ENCODE results near the gene ASPRV1.

ASPRV1 gene

GRCh38 chr2:69937968-69938367 is 23.5 kb downstream of the ASPRV1 start:
- no peak for DNase-seq

- DNase-seq: no peak
These were observed 24.5 kb downstream of the ASPRV1 start for GRCh38 chr2:69936906-69937305.

DNA sequence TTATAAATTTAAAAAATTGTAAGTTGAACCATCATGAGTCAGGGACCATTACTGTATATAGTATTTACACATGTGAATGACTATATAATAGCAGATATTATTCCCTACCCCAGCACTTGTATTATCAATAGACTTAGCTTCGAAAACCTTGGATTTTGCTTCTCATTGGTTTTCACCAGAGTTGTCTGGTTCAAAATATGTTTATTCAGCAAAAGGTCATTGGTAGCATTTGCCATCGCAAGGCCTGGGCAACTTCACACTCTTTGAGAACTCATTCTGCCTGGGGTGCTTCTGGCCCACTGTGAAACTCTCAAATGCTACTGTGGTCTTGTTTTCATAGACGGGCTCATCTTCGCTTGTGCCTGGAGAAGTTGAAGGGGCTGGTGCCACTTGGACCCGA is 26.4 kb downstream of the ASPRV1 start:
- DNase-seq: no peak

- DNase-seq: no peak
These were observed 26.9 kb downstream of the ASPRV1 start for GRCh38 chr2:69934614-69934908.

- DNase-seq: no peak
These were observed 27.4 kb downstream of the ASPRV1 start for GRCh38 chr2:69933839-69934613.

DNA sequence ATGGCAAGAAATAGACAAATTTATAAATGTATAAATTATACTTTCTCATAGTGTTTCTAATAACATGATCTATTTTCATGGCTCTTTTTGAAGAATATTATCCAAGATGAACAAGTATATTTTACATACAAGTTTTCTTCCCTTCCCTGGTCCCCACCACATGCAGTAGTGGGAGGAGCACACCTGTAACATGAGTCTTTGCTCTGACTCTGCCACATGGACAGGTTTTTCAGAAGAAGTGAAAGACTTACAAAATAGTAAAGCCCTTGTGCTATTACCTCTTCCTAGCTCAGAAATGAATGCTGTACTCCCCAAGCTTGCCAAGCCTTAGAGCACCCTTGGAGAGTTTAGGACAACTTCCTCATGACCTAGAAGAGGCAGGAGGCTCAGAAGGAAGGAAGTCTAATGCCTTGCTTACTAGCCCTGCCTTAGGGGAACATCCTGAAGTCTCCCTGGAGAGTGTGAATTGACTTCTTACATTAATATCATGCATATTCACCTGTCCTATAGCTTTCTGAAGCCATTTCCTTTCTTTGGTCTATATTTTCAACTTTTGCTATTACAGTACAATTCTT is 28.1 kb downstream of the ASPRV1 start:
- DNase-seq: no peak

GRCh38 chr2:69932596-69932922 is 28.9 kb downstream of the ASPRV1 start:
- DNase-seq: no peak

DNA sequence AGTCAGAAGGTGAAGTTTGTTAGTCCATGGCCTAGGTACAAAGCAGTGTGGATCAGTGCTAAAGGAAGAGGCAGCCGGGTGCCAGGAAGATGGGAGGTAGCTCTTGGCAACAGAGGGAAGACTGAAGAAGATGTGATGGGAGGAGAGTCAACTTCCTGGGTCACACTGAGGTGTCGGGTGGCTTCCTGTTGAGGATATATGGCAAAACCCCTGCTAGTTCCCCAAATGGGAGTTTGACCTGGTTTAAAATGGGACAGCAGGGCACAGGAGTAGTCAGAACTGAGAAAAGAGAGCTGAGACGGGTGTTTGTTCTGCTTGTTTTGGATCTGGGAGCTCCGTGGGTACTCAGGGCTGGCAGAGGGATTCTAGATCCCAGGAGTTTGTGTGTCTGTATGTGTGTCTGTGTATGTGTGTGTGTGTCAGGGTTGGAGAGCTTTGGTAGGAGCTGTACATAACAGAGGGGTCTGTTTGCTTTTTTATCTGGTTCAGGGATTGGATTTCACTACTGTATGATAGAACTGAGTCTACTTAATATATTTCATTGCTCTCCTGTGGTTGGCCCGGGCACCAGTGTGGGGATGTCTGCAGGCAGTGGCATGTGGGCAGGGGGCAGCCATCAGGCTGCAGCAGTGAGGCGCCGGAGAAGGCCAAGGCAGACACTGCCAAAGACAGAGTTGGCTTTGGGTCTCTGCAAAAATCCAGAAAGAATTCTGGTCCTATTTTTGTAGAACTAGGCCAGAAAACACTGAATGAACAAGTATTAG is 29.4 kb downstream of the ASPRV1 start:
- DNase-seq: no peak

GRCh38 chr2:69926849-69927515 is 34.4 kb downstream of the ASPRV1 start:
- no peak for DNase-seq

GRCh38 chr2:69923116-69923515 is 38.3 kb downstream of the ASPRV1 start:
- no peak for DNase-seq

DNA sequence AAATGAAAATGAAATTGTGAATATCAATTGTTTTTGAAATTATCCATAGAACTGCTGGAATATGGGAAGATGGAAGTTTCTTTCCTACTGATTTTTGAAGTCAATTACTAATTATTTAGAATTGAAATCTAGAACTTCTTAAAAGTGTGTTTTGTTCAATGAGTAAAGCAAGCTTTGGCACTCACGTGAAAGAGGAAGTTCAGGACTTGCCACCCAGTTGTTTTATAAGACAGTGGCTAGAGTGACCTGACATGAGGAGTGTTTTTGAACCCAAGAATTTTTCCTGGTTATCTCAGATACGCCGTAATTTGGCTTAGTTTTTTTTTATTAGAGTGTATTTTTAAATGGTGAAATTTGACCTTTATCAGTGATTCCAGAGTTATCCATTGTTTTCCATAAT is 43.0 kb downstream of the ASPRV1 start:
- DNase-seq: no peak

DNA sequence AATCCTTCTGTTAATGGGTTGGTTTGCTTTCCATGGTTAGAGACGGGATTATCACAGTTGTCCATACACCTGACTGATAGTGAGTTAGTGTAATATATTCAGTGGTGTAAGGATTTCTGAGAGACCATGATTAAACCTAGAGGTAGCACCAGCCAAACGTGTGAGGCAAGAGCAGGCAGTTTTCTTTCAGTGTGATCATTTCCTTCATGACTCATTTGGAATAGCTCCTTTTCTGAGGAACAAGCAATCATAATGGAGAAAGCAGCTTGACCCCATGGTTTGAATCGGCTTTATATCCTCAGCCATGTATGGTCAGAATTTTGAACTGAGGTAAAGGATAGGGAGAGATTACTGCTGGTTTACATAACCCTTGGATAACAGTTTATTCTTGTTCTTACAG is 43.6 kb downstream of the ASPRV1 start:
- DNase-seq: no peak

DNA sequence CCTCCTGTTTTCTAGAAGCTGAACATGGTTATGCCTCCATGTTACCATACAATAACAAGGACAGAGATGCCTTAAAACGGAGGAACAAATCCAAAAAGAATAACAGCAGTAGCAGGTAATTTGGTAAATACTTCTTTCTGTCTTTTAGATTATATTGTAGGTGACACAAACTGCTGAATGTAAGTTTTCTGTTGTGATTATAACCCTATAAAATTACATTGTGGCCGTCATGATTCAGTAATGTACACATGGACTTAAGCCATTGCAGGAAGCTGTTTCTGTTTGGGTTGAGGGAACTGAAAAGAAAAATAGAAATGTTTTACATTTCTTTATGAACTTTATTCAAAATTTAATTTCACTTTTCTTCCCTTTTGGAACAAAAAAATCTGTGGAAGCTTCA is 45.3 kb downstream of the ASPRV1 start:
- DNase-seq: no peak

DNA sequence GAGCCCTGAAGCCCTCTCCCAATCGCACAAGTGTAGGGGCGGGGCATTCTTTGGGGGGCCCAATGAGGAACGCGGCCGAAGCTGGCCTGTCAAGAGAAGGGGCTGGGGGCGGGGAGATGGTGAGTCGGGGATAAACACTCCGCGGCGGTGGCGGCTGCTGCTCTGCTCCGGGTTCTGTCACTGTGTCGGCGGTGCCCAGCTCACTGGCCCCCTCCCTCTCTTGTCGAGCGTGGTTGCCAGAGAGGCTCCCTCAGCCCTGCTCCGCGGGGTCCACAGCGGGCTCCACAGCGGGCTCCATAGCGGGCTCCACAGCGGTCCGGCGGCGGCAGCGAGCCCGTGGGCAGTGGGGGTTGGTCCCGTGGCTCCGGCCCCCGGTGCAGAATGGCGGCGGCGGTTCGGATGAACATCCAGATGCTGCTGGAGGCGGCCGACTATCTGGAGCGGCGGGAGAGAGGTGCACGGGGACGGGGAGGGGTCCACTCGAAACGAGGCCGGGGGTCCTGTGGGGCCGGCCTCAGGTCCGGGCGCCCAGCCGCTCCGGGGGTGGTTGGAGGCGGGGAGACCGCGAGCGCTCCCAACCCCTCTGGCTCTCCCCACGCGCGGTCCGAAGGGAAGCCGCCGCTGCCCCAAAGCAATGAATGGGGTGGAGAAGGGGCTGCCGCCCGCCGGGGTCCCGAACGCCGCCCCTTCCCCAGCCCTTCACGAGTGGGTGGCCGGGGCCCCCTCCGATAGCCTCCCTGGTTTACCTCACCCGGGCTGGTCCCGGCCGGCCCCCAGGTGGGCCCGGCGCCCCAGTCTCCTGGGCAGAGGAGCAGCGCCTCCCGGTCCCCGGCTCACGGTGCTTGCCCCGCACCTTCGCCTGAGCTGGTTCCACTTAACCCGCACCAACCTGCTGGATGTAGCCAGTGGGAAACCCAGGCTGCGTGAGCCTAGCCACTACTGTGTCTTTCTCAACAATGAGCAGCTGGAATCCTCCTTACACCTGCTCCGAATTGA is 46.2 kb downstream of the ASPRV1 start, which contains the start of gene MXD1:
Gene MXD1 (plus strand): TSS at position 160 of the 996 bp plus-strand sequence. CDS start 222 bp downstream, at position 382.
- no peak for DNase-seq

GRCh38 chr2:69914164-69914949 is 47.1 kb downstream of the ASPRV1 start:
- peak; percentile 100 for DNase-seq

GRCh38 chr2:69911985-69912563 is 49.4 kb downstream of the ASPRV1 start:
- DNase-seq: peak; percentile 74
